Stimulated activated CD4-positive, alpha-beta T cell treated with anti-CD3 and anti-CD28 coated beads, Interleukin-15, amount 100 ng/mL, for 48 hours (primary cell): ENCODE results near the gene NFAT5.
"Not testable (repeated sequence)": the region's sequence is repeated elsewhere in the genome, so short reads cannot be mapped to it uniquely, and the experiment has no call there.

Experiments used
- DNase-seq, 2 donors: peaks; one replicate each; pipeline ENCODE4 v3.0.0-alpha.2; 2020; ENCODE audit warnings: low read depth in 2 of 2

The NFAT5 gene

DNA sequence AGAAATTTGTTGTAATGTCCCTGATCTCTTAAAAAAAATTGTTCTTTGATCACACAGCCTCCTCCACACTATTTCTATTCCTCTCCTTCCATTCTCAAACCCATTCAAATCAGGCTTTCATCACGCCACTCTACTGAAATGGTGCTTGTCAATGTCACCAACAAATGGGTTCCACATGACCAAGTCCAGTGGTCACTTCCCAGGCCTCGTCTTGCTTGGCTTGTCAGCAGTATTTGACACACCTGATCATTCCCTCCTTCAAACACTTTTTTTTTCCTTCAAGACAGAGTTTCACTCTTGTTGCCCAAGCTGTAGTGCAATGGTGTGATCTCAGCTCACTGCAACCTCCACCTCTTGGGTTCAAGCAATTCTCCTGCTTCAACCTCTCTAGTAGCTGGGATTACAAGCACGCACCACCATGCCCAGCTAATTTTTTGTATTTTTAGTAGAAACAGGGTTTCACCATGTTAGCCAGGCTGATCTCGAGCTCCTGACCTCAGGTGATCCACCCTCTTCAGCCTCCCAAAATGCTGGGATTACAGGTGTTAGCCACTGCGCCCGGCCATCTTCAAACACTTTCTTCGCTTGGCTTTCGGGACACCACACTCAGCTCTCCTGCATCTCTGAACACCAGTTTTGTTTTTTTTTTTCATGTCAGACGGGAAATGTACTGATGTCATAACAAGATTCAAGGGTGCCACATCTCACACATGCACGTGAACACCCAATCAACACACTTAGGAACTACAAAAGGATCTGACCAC, 142.3 kb downstream of the NFAT5 start:
- no peak for DNase-seq

DNA sequence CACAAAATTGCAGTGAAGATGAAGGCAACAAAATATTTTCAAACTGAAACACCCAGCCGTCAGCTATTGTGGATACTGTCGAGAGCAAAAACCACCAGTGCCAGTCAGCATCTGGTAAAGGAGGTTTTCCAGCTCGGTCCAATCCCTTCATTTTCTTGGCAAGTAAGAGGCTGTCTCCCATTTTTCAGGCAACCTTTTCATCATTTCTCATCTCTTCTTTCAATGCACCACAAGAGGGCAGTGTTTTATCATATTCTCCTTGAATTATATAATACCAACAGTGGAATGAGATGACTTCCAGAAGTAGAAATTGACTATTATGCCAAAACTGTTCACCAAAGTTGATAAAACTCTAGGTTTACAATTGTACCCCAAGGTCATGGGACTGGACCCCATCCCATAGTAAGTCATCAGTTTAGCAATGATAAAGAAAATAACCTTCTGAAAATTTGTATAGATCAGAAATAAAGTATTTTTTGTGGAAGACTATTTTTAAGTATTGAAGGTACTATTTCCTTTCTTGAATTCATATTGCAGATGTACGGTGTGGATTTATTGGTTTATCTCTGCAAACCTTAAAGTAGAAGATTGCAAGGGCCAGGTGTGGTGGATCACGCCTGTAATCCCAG, 143.8 kb downstream of the NFAT5 start:
- no peak for DNase-seq

DNA sequence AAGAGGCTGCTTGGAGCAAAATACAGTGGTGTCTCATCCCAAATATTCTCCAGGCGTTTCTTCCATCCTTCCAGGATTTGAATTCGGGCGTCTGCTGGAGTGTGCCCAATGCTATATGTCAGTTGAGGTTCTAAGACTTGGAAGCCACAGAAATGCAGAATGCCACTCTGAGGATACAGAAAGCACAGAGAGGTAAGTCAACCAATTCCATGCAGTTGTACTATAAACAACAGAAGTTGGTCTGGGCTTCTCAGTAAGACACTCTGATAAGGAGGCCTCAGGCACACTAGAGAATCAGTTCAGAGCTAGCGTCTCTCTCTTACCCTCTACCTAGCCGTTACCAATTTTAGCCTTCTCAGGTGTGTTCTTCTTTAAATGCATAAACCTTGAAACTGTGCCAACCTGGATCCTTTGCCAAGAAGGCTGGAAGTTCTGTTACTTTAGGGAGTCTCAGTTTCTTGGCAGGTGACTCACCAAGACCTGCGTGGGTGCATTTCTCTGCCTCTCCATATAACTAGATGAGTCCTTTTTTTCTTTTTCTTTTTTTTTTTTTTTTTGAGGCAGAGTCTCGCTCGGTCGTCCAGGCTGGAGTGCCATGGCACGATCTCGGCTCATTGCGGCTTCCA, 145.5 kb downstream of the NFAT5 start:
- no peak for DNase-seq

DNA sequence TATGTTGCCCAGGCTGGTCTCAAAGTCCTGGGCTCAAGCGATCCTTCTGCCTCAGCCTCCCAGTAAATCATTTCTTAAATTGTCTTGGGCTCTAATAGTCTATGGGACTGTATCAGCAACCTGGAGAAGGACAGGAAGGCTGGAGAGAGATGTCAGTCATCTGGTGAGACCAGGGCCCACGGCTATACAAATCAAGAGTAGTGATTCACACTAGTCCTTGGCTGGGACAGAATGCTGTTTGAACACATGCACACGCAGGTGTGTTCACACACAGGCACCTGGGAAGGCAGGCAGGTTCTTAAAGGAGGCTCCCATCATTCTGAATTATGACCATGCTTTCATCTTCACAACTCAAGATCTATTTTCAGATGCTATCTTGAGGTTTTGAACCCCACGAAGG, 146.5 kb downstream of the NFAT5 start:
- DNase-seq = no peak

DNA sequence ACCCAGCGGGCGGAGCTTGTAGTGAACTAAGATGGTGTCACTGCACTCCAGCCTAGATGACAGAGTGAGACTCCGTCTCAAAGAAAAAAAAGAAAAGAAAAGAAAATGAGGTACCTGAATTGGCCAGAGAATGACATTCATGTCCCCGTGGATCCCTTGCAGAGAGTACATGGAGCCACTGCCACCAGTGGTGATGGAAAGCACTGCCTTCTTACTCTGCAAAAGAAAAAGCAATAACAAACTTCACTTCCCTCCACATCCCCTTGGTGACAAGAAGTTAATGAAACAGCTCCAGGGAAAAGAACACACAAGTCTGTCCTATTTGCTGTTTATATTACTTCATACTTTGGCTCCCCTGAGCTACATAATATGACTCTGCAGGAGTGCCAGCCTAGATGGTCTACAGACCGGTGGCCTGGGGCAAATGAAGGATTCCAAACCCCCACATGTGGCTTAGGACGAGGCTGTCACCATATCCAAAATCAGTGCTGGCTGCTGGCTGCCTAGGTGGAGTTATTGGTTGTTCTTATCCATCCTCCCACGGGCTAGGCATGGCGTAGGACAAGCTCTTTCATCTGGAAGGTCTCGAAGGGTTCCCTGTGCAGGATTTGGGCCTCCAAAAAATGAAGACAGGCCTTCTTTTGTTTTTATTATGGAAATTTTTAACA, 147.3 kb downstream of the NFAT5 start:
- no peak for DNase-seq

DNA sequence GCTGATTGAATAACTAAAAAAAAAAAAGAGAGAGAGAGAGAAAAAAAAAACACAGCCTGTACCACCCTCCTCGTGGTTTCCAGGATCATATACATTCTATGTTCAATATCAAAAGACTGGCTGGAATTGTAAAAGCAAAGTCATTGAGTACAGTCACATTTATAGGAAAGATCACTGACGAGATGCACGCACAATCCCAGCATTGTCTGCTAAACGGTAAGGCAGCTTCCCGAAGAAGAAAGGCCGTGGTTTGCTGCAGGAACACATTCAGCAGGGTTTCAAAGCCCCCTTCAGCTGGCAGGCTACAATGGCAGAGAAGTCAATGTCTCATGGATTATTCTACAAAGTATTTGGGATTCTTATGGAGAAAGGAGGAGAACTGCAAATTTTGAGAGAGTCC, 151.3 kb downstream of the NFAT5 start:
- no peak for DNase-seq

DNA sequence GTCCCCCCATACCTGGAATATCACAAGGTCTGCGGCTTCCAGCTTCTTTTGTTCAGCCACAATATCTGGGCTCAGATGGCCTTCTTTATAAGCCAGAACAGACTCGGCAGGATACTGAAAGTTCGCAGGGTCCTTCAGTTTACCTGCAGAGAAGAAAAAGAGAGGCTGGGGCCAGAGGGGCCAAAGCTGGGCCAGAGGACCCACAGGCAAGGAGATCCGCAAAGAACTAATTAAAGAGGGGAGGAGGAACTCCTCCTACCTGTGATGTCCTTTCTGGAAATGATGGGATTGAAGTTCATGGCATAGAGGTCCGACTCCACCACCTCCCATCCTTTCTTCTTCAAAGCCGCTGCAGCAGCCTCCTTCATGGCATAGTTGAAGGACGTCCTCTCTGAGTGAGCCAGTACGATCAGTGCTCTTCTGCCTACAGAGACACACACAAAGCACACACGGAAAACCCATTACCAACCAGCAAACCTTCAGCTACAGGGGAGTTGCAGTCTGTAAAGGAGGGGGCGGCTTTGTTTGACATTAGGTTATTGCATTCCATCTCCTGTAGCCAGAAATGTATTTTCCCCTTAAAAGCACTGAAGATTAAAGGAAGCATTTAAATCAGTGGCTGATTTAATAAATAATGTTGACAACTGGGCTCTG, 152.5 kb downstream of the NFAT5 start:
- DNase-seq = no peak

DNA sequence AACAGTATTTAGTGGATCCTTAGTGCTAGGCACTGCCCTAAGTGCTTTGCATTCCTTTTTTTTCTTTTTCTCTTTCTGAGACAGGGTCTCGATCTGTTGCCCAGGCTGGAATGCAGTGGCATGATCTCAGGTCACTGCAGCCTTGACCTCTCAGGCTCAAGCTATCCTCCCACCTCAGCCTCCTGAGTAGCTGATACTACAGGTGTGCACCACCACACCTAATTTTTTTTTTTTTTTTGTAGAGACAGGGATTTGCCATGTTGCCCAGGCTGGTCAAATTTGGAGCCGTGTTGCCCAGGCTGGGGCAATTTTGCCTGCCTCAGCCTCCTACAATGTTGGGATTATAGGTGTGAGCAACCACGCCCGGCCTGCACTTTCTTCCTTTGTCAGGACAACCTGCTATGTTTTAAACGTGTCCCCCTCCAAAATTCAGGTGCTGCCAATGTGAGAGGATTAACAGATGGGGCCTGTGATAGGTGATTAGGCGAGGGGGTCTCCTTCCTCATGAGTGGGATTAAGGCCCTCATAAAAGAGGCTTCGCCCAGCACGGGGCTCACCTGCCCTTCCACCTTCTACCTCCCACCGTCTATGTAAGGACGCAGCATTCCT, 155.2 kb downstream of the NFAT5 start:
- no peak for DNase-seq

DNA sequence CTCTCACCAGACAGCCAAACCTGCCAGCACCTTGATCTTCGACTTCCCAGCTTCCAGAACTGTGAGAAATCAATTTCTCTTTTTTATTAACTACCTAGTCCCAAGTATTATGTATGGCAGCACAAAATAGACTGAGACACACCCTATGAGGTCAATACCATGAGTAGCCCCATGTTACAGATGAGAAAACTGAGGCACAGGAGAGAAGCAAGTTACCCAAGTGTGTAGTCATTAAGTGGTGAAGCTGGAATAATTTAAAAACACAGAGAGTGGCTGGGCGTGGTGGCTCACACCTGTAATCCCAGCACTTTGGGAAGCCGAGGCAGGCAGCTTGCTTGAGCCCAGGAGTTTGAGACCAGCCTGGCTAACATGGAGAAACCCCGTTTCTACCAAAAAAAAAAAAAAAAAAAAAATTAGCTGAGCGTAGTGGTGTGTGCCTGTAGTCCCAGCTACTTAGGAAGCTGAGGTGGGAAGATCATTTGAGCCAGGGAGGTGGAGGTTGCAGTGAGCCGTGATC, 155.7 kb downstream of the NFAT5 start:
- no peak for DNase-seq

DNA sequence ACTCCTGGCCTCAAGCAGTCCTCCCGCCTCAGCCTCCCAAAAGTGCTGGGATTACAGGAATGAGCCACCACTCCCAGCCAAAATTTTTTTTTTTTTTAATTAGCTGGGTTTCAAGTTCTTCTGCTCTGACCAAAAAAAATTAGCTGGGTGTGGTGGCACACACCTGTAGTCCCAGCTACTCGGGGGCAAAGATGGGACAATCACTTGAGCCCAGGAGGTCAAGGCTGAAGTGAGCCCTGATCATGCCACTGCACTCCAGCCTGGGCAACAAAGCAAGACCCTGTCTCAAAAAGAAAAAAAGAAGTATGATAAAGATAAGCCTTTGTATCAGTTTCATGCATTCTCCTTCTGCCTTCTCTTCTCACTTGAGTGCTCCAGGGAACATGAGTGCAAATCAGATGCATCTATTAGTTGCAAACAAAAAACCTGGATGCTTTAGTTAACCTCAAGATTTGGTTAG, 158.7 kb downstream of the NFAT5 start:
- DNase-seq = no peak

DNA sequence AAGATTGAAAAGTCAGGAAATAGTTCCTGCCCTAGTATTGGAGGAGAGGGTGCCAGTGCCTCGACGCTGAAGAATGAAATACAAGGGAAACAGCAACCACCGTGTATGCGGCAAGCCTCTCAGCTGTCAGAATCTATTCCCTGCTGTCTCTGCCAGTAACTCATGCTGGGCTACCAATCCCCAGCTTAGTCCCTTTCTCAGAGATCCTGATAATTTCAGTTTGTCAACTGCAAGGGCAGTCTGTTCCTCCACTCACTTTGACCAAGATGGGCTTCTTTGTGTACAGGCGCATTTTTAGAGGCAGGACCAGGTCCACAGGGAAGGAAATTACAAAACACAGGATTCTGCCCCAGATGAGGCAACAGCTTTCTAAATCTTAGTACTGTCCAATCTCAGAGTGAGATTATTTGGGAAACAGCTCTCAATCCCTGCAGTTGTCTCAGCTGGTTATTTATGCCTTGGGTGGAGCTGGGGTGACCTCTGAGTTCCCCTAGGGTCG, 159.3 kb downstream of the NFAT5 start:
- no peak for DNase-seq

DNA sequence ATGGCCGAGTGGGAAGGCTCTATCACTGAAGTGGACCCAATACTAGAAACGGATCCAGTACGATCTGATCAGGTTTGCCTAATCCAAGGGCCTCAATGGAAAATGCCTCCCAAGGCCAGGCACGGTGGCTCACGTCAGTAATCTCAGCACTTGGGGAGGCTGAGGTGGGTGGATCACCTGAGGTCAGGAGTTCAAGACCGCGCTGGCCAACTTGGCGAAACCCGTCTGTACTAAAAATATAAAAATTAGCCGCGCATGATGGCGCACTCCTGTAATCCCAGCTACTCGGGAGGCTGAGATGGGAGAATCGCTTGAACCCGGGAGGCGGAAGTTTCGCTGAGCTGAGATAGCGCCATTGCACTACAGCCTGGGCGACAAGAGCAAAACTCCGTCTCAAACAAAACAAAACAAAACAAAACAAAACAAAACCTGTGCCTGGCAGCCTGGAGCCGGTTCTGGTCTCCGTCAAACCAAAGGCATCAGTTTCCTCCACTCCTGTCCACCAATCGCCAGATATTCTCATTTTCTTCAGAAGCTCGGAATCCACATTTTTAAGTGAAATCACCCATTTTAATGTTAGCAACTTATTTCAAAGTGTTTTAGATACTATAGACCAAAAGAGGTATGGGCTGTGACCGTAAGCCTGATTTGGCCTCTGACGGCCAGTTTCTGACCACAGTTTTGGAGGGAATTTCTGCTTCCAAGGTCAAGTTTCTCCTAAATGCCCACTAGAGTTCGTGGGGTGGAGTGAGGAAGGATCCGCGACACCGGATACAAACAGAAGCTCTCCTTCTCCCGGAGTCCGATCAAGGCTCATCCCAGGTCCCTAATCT, 159.9 kb downstream of the NFAT5 start:
- DNase-seq = no peak

DNA sequence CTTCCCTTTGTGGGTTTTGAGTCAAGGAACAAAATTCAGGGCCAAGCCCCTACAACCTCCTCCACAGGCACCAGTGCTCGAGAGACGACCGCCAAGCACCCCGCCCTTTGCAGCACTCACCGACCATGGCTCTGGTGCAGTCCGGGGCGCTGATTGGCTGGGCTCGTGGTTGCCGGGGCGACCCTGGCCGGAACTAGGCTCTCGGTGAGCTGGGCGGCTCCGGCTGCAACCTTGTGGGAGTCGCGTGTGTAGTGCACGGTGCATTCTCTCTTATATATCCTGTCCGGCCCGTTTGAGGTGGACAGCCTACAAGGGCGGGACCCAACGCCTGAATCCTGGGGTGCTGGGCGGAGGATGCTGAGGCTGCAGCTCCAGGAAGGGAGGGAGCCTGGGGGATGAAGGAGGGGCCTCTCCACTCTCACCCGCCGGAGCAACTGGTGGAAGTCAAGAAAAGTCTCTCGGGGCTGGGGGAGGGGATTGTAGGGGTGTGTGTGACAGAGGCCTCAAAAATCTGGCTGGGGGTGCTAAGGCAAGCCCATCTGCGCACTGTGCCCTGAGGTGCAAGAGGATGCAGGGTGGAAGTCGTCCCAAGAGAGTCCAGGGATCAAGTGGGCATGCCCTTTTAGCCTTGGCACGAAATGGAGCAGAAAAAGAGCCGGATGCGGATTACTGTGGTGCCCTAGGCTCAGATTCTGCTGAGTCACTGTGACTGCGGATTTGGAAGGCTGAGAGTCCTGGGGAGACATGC, 160.7 kb downstream of the NFAT5 start, which contains the start of gene NQO1:
Gene NQO1 (minus strand): TSS at position 248 of the 748 bp plus-strand sequence. CDS start 121 bp downstream, at position 127.
- DNase-seq = peak; percentile 84 to 87

DNA sequence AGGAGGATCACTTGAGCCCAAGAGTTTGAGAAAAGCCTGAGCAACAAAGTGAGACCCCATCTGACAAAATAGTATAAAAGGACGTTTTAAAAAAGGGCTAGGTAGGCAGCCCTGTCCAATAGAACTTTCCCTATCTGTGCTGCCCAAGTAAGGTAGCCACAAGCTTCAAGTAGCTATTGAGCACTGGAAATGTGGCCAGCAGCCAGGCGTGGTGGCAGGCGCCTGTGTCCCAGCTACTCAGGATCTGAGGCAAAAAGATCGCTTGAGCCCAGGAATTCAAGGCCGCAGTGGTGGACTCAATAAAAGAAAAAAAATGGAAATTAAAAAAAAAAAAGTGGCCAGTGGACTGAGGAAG, 162.1 kb downstream of the NFAT5 start:
- no peak for DNase-seq

DNA sequence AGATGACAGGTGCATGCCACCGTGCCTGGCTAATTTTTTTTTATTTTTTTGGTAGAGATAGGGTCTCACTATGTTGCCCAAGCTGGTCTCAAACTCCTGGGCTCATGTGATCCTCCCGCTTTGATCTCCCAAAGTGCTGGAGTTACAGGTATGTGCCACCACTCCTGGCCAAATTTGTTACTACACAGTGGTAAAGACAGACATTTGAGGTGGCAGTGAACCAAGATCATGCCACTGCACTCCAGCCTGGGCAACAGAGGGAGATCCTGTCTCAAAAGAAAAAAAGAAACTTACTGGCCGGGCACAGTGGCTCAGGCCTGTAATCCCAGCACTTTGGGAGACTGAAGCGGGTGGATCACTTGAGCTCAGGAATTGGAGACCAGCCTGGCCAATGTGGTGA, 163.3 kb downstream of the NFAT5 start:
- not testable (repeated sequence) for DNase-seq

DNA sequence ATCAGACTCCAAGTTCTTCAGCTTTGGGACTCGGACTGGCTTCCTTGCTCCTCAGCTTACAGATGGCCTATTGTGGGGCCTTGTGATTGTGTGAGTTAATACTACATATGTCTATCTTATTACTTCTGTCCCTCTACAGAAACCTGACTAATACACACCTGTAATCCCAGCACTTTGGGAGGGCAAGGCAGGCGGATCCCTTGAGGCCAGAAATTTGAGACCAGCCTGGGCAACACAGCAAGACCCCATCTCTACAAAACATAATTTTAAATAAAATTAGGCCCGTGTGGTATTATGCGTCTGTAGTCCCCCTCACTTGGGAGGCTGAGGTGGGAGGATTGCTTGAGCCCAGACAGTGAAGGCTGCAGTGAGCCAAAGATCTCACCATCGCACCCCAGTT, 165.5 kb downstream of the NFAT5 start:
- DNase-seq = not testable (repeated sequence)

DNA sequence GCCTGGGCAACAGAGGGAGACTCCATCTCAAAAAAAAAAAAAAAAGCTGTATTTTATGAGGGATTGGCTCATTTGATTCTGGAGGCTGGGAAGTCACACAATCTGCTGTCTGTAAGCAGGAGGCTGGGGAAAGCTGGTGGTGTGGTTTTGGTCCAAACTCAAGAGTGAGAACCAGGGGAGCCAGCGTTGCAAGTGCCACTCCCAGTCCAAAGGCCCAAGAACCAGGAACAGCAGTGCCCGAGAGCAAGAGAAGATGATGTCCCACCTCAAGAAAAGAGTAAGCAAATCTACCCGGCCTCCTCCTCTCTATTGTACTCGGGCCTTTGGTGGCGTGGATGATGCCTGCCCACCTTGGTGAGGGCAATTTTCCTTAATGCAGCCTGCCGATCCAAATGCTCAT, 166.3 kb downstream of the NFAT5 start:
- no peak for DNase-seq

DNA sequence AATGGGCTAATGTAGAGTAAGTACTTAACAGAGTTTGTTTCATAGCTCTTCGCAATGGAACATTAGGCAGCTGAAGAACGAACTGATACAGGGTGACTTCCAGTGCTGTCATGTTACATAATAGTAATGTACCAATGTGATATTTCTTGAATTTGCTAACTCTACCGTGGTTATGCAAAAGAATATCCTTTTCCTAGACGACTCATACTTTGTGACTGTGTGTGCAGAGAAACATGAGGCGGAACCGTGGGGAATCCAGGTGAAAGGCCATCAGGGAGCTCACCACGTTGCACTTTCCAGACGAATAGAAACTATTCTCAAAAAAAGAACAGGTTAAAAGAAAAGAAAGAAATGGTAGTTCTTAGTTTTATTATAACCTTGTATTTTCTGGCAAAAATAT, 175.8 kb downstream of the NFAT5 start:
- no peak for DNase-seq
